Measurements from ENCODE around the gene PBX4. TPM values are rescaled to one million over a fixed set of nuclear protein-coding genes. Genes with fewer than 3 reads are reported as not detected.
"Not testable (repeated sequence)": the region's sequence is repeated elsewhere in the genome, so short reads cannot be mapped to it uniquely, and the experiment has no call there.

The PBX4 gene
- total and polyA plus RNA-seq, 2 donors (not counting 1 experiment from before 2014, with no cell fraction given) = 11.7 TPM

DNA sequence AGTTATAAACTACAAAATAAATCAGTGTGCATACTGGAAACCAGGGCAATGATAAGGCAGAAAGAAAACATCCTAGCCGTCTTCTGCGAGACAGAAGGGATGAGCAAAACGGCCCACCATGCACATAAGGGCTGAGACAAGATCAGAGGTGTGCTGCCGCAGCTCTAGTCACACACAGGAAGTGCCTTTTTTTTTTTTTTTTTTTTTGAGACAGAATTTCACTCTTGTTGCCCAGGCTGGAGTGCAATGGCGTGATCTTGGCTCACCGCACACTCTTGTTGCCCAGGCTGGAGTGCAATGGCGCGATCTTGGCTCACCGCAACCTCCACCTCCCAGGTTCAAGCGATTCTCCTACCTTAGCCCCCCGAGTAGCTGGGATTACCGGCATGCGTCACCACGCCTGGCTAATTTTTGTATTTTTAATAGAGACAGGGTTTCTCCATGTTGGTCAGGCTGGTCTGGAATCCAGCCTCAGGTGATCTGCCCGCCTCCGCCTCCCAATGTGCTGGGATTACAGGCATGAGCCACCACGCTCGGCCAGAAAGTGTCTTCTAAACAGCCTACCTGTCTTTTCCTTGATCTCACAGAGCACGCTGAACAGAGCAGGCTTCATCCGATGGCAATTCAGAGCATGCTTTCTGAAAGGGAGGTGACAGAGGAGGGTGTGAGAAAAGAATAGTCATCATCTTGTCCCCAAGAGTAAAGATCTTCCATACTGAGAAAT lies 19.6 kb downstream of the PBX4 start:
- POLR2A ChIA-PET = interaction anchor here (0.6 kb wide), 2 partner anchors 35 to 118 kb away, joined by 4 to 6 read pairs; no protein-coding TSS in a partner anchor
- H3K9me3 Mint-ChIP-seq (ENCODE audit: insufficient read depth); H4K20me1 ChIP-seq (ENCODE audit: control insufficient read depth, insufficient read depth, low read length, poor library complexity, severe bottlenecking); H3K27me3 ChIP-seq (replicated peaks in 1 of 4; ENCODE audit: control extremely low read depth in 1 of 4, control insufficient read depth in 3 of 4, insufficient read depth in 4 of 4, low read length in 3 of 4); H3K79me2 ChIP-seq (ENCODE audit: control insufficient read depth, insufficient read depth, low read length); H3K9ac ChIP-seq (ENCODE audit: low read length); H3K9me3 ChIP-seq (ENCODE audit: control extremely low read depth in 1 of 3, control insufficient read depth in 2 of 3, insufficient read depth in 1 of 3, low read length in 2 of 3); H3K27me3 Mint-ChIP-seq; H3K36me3 ChIP-seq (replicated peaks in 1 of 2; ENCODE audit: control extremely low read depth in 1 of 2, control insufficient read depth in 1 of 2, extremely low read depth in 1 of 2, insufficient read depth in 2 of 2, low read length in 1 of 2): not testable (repeated sequence)
- WGBS (ENCODE audit: insufficient coverage) = 81% methylated on average over 12 of the region's 20 CpGs
- peak overlapping the region; percentile 91 for H3K27ac Mint-ChIP-seq
- H2AFZ ChIP-seq (ENCODE audit: insufficient read depth, low read depth, low read length, poor library complexity, severe bottlenecking) = peak overlapping the region; percentile 30
- CTCF ChIA-PET = interaction anchor here (1.2 kb wide), 1 partner anchor 38 kb away, joined by 5 read pairs; no protein-coding TSS in a partner anchor
- H3K4me3 Mint-ChIP-seq = peak overlapping the region; percentile 79
- peak; percentile 45 for DNase-seq
- H3K4me3 ChIP-seq (ENCODE audit: control extremely low read depth in 1 of 5, extremely low read depth in 1 of 5, insufficient read depth in 1 of 5, low read depth in 2 of 5, low read length in 4 of 5) = peak overlapping the region in 2 of 5 experiments; percentile 0 to 2
- ATAC-seq (ENCODE audit: low read depth) = peak; percentile 40
- peaks cover 5 to 27% of the 10 kb centered on the region in 2 donors for H3K4me1 ChIP-seq (ENCODE audit: control insufficient read depth in 2 of 2, insufficient read depth in 2 of 2, low read length in 2 of 2)
- intact Hi-C loops (cut with micrococcal nuclease) = loop anchor here (1.0 kb wide), 1 partner anchor 44 kb away; the partner anchor contains the start of gene GMIP
- peak overlapping the region; percentile 52 for H3K4me2 ChIP-seq (replicated peaks; ENCODE audit: low read depth, low read length, poor library complexity, severe bottlenecking)
- H3K27ac ChIP-seq (ENCODE audit: low read length in 2 of 2) = peak overlapping the region; percentile 48 to 79
- peaks cover 40% of the 10 kb centered on the region for H3K4me1 Mint-ChIP-seq

DNA sequence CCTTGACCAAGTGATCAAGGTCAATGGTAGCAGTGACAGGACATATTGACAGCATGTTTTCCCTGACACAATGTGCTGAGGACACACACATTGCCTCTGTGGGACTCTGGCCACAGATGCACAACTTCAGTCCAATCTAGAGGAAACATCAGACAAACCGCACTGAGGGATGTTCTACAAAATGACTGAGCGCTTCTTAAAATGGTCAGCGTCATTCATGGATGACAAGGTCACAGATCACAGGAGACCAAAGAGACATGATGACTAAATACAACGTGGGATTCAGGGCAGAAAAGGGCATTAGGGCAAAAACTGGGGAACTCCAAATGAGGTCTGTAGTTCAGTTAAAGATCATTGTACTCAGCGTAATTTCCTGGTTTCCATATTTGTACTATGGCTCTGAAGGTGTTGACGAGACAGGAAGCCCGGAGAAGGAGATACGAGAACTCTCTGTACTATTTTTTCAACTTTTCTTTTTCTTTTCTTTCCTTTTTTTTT lies 20.6 kb downstream of the PBX4 start:
- peak overlapping the region; percentile 48 to 79 for H3K27ac ChIP-seq (ENCODE audit: low read length in 2 of 2)
- H3K4me2 ChIP-seq (replicated peaks; ENCODE audit: low read depth, low read length, poor library complexity, severe bottlenecking) = peak overlapping the region; percentile 52
- peak overlapping the region; percentile 51 for H2AFZ ChIP-seq (ENCODE audit: insufficient read depth, low read depth, low read length, poor library complexity, severe bottlenecking)
- intact Hi-C loops (cut with micrococcal nuclease) = loop anchor here (1.0 kb wide), 1 partner anchor 45 kb away; the partner anchor contains the start of gene GMIP
- Mint-ChIP-seq H3K27me3 (no peaks in the 10 kb centered on the region), H3K4me3 (peak overlapping the region; percentile 76), H3K9me3 (ENCODE audit: insufficient read depth) (no peaks in the 10 kb centered on the region), H3K4me1 (peaks cover 40% of the 10 kb centered on the region), H3K27ac (peak overlapping the region; percentile 91)
- no peaks in the 10 kb centered on the region for H4K20me1 ChIP-seq (ENCODE audit: control insufficient read depth, insufficient read depth, low read length, poor library complexity, severe bottlenecking)
- no peaks in the 10 kb centered on the region for H3K27me3 ChIP-seq (replicated peaks in 1 of 4; ENCODE audit: control extremely low read depth in 1 of 4, control insufficient read depth in 3 of 4, insufficient read depth in 4 of 4, low read length in 3 of 4)
- no peaks in the 10 kb centered on the region for H3K79me2 ChIP-seq (ENCODE audit: control insufficient read depth, insufficient read depth, low read length)
- TF ChIP-seq, protein P1, sequence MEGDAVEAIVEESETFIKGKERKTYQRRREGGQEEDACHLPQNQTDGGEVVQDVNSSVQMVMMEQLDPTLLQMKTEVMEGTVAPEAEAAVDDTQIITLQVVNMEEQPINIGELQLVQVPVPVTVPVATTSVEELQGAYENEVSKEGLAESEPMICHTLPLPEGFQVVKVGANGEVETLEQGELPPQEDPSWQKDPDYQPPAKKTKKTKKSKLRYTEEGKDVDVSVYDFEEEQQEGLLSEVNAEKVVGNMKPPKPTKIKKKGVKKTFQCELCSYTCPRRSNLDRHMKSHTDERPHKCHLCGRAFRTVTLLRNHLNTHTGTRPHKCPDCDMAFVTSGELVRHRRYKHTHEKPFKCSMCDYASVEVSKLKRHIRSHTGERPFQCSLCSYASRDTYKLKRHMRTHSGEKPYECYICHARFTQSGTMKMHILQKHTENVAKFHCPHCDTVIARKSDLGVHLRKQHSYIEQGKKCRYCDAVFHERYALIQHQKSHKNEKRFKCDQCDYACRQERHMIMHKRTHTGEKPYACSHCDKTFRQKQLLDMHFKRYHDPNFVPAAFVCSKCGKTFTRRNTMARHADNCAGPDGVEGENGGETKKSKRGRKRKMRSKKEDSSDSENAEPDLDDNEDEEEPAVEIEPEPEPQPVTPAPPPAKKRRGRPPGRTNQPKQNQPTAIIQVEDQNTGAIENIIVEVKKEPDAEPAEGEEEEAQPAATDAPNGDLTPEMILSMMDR (IDR thresholded peaks at IDR 0.05) = no peak
- TF ChIP-seq EZH2 (IDR thresholded peaks at IDR 0.05; ENCODE audit: borderline replicate concordance, insufficient read depth, low read depth, low read length, poor library complexity, severe bottlenecking) = no peak
- no peaks in the 10 kb centered on the region for H3K36me3 ChIP-seq (replicated peaks in 1 of 2; ENCODE audit: control extremely low read depth in 1 of 2, control insufficient read depth in 1 of 2, extremely low read depth in 1 of 2, insufficient read depth in 2 of 2, low read length in 1 of 2)
- ATAC-seq (ENCODE audit: low read depth) = peak; percentile 71
- CTCF ChIA-PET = interaction anchor here (1.2 to 1.8 kb wide), 2 partner anchors 37 to 66 kb away, joined by 4 to 5 read pairs; no protein-coding TSS in a partner anchor
- peak overlapping the region in 1 of 5 experiments; percentile 15 for H3K4me3 ChIP-seq (ENCODE audit: control extremely low read depth in 1 of 5, extremely low read depth in 1 of 5, insufficient read depth in 1 of 5, low read depth in 2 of 5, low read length in 4 of 5)
- peak overlapping the region; percentile 27 for H3K9ac ChIP-seq (ENCODE audit: low read length)
- POLR2A ChIA-PET = interaction anchor here (0.6 kb wide), 1 partner anchor 20 kb away, joined by 4 read pairs; no protein-coding TSS in a partner anchor
- peaks cover 5 to 27% of the 10 kb centered on the region in 2 donors for H3K4me1 ChIP-seq (ENCODE audit: control insufficient read depth in 2 of 2, insufficient read depth in 2 of 2, low read length in 2 of 2)
- 70% methylated on average over 4 of the region's 8 CpGs for WGBS (ENCODE audit: insufficient coverage)
- peak; percentile 76 for DNase-seq
- no peaks in the 10 kb centered on the region for H3K9me3 ChIP-seq (ENCODE audit: control extremely low read depth in 1 of 3, control insufficient read depth in 2 of 3, insufficient read depth in 1 of 3, low read length in 2 of 3)
